ENCODE data around the gene SUN1.
A peak's percentile ranks its signal among the peaks of the same experiment; 100 is the strongest.
"Not testable (repeated sequence)": the region's sequence is repeated elsewhere in the genome, so short reads cannot be mapped to it uniquely, and the experiment has no call there.

SUN1 gene

DNA sequence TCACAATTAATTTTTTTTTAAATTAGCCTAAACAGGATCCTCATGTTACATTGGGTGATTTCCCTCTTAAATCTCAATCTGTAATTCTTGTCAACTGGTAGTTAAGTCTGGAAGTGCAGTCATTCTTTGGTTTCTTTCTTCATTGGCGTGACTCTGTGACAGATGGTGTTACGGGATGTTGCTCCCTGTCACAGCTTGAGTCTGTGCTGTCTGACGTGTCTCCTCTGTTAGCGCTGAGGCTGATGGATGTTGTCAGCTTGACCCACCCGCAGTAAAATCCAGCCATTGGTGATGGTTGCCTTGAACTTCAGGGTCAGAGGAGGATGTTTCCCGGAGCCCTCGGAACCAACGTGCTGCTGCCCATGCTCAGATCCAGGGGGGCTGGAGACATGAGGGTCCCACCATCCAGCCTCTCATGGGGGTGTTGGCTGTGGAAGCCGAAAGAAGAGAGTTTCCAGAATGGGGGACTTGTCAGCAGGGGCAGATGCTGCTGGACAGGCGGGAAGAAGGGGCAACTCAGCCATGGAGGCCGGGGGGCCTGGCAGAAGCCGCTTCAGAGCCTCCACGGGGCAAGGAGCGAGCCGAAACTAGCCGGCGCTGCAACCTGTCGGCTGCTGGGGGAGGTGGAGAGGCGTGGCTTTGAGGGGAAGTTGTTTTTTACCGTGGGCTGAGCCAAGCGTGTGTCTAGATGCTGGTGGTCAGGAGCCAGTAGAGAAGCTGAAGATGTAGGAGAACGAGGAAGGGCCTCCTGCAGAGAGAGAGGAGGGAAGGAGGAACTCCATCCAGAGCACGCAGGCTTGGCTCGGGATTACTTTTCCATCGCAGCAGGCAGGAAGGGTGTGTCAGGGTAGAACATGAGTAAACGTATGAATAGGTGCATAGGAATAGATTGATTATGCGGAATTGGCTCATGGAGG is 3.5 kb downstream of the SUN1 start:
- Mint-ChIP-seq H3K4me1 (ENCODE audit: low read depth) (peaks cover 51% of the 10 kb centered on the region), H3K9me3 (no peaks in the 10 kb centered on the region), H3K27ac (no peak overlapping the region), H3K36me3 (ENCODE audit: low read depth) (peaks cover 68% of the 10 kb centered on the region), H3K27me3 (no peaks in the 10 kb centered on the region), H3K4me3 (no peak overlapping the region)
- no peak for DNase-seq

GRCh38 chr7:836429-836828 is 4.2 kb downstream of the SUN1 start:
- no peak overlapping the region for H3K4me3 Mint-ChIP-seq
- peaks cover 71% of the 10 kb centered on the region for H3K36me3 Mint-ChIP-seq (ENCODE audit: low read depth)
- H3K27ac Mint-ChIP-seq = peak overlapping the region; percentile 53
- H3K27me3 Mint-ChIP-seq = no peaks in the 10 kb centered on the region
- H3K9me3 Mint-ChIP-seq = no peaks in the 10 kb centered on the region
- H3K4me1 Mint-ChIP-seq (ENCODE audit: low read depth) = peaks cover 45% of the 10 kb centered on the region
- no peak for DNase-seq

- DNase-seq = no peak
- Mint-ChIP-seq H3K4me3 (no peak overlapping the region), H3K9me3 (no peaks in the 10 kb centered on the region), H3K27me3 (no peaks in the 10 kb centered on the region), H3K27ac (peak overlapping the region; percentile 29), H3K36me3 (ENCODE audit: low read depth) (peaks cover 77% of the 10 kb centered on the region), H3K4me1 (ENCODE audit: low read depth) (peaks cover 39% of the 10 kb centered on the region)
Measured at GRCh38 chr7:837001-837400, 4.7 kb downstream of the SUN1 start.

DNA sequence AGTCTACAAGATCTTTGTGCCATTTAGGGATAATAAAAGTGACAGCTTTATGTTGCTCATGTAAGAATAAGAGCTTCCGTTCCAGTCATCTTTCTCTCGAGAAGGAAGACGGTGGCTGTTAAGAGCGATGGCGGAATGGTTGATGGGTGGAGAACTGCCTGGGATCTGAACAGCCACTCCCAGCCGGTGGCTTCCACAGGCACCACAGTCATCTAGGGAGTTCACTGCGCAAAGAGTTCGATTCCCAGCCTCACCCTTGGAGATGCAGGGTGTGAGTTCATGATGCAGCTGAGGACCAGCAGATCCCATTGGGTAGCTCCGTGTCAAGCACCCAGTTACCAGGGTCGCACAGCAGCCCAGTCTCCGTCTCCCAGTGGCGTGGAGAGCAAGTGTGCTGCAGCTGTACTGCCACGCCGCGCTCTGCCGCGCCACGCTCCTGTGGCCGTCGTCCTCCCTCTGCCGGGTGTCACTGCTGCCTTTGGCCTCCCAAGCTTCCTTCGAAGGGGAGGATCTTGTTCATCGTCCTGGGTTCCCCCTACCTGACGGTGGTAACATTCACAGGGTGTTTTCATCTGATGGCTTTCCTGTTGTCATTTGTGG is 7.8 kb downstream of the SUN1 start:
- H3K4me1 Mint-ChIP-seq (ENCODE audit: low read depth) = peaks cover 17% of the 10 kb centered on the region
- no peak overlapping the region for H3K27ac Mint-ChIP-seq

DNA sequence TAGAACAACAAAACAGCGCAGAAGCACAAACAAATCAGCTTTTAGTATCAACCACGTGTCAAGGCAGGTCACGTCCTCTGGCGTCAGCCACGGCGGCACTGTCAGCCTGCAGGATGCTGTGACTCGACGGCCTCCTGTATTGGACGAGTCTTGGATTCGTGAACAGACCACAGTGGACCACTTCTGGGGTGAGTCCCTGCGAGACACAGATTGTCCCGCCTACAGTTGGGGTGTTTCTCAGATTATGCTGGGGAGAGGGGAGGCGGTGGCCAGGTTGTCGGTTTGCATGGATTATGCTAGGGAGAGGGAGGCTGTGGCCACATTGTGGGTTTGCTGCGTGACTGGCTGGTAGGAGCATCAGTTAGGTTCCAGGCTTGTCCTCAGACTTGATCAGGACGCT is 9.7 kb downstream of the SUN1 start:
- no peak for DNase-seq
- Mint-ChIP-seq H3K4me1 (ENCODE audit: low read depth) (peaks cover 7% of the 10 kb centered on the region), H3K36me3 (ENCODE audit: low read depth) (peaks cover 81% of the 10 kb centered on the region), H3K27ac (no peak overlapping the region), H3K27me3 (no peaks in the 10 kb centered on the region), H3K9me3 (no peaks in the 10 kb centered on the region), H3K4me3 (no peak overlapping the region)

More for the DNA sequence above, 7.8 kb downstream of the SUN1 start:
- H3K36me3 Mint-ChIP-seq (ENCODE audit: low read depth) = peaks cover 90% of the 10 kb centered on the region
- no peak for DNase-seq
- H3K4me3 Mint-ChIP-seq = no peak overlapping the region
- no peaks in the 10 kb centered on the region for H3K27me3 Mint-ChIP-seq
- H3K9me3 Mint-ChIP-seq = no peaks in the 10 kb centered on the region

DNA sequence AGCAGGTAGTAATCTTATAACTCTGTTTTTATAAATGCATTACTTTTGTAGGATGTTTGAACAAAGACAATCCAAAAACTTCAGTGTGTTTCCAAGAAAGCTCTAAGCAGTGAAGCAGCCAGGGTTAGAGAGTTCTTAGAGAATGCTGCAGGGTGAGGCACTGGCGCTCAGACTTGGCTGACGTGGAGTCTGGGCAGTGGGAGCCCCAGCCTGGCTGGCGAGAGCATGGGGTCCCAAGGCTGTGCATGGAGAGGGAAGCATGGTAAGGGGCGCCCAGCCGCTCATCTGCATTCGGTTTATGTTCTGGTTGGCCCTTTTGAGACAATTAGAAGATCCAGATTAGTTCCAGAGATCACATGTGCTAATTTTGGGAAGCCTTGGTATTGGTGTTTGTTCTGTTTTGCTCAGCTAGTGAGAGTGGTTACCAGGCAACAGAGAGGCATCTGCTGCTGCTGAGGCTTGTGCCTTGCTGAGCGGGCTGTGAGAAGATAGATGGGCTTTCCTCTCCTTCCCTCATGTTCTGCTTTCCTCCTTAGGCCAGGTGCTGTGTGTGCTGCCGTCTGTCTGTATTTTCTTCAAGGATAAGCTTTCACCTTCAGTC is 10.3 kb downstream of the SUN1 start:
- H3K4me3 Mint-ChIP-seq = no peak overlapping the region
- H3K27me3 Mint-ChIP-seq = no peaks in the 10 kb centered on the region
- H3K9me3 Mint-ChIP-seq = no peaks in the 10 kb centered on the region
- peaks cover under 1% of the 10 kb centered on the region for H3K4me1 Mint-ChIP-seq (ENCODE audit: low read depth)
- DNase-seq = no peak
- H3K27ac Mint-ChIP-seq = peak overlapping the region; percentile 4
- H3K36me3 Mint-ChIP-seq (ENCODE audit: low read depth) = peaks cover 75% of the 10 kb centered on the region

GRCh38 chr7:843230-843629 is 11.0 kb downstream of the SUN1 start:
- no peak for DNase-seq
- Mint-ChIP-seq H3K4me1 (ENCODE audit: low read depth) (peaks cover 1% of the 10 kb centered on the region), H3K27me3 (no peaks in the 10 kb centered on the region), H3K36me3 (ENCODE audit: low read depth) (peaks cover 73% of the 10 kb centered on the region), H3K27ac (no peak overlapping the region), H3K4me3 (no peak overlapping the region), H3K9me3 (no peaks in the 10 kb centered on the region)

- no peaks in the 10 kb centered on the region for H3K27me3 Mint-ChIP-seq
- H3K4me3 Mint-ChIP-seq = no peak overlapping the region
- H3K4me1 Mint-ChIP-seq (ENCODE audit: low read depth) = peaks cover 3% of the 10 kb centered on the region
- no peaks in the 10 kb centered on the region for H3K9me3 Mint-ChIP-seq
- H3K27ac Mint-ChIP-seq = no peak overlapping the region
- no peak for DNase-seq
- H3K36me3 Mint-ChIP-seq (ENCODE audit: low read depth) = peaks cover 72% of the 10 kb centered on the region
Measured at GRCh38 chr7:844043-844442, 11.8 kb downstream of the SUN1 start.

DNA sequence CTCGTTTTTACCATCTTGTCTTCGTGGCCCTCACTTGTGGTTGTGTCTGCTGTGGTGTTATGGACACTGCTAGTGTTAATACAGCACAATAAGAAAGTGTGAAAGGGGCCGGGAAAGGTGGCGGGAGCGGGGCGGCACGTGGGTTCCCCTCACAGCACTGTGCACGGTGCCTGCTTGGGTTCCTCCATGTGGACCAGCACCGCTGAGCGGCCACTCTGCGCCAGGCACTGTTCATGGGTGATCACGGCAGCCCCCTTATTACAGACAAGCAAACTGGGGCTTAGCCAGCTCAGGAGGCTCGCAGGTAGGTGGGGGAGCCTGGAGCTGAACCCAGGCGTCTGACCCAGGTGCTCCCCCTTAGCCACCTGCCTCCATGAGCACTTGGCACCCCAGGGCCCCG is 12.2 kb downstream of the SUN1 start:
- peaks cover 3% of the 10 kb centered on the region for H3K4me1 Mint-ChIP-seq (ENCODE audit: low read depth)
- H3K27ac Mint-ChIP-seq = no peak overlapping the region
- no peaks in the 10 kb centered on the region for H3K9me3 Mint-ChIP-seq
- no peak overlapping the region for H3K4me3 Mint-ChIP-seq
- H3K27me3 Mint-ChIP-seq = no peaks in the 10 kb centered on the region
- H3K36me3 Mint-ChIP-seq (ENCODE audit: low read depth) = peaks cover 74% of the 10 kb centered on the region
- DNase-seq = no peak

DNA sequence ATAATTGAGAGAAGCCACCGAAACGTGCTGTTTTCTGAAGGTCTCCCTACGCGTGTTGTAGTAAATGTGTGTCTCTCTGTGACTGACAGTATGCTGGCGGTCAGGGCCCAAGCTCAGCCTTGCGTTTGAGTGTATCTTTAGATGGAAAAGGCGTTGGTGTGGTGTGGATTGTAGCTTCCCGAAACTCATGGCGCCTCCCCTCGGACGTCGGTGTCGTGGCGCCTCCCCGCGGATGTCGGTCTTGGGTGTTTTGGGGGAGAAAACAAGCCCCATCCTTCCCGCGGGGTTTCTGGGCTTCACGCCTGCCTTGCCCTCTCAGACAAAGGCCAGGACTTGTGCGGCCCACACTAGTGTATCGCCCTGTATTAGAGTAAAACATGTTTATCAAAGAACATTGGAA is 12.8 kb downstream of the SUN1 start:
- no peaks in the 10 kb centered on the region for H3K9me3 Mint-ChIP-seq
- no peak for DNase-seq

GRCh38 chr7:845731-846130 is 13.5 kb downstream of the SUN1 start:
- Mint-ChIP-seq H3K36me3 (ENCODE audit: low read depth) (peaks cover 73% of the 10 kb centered on the region), H3K4me1 (ENCODE audit: low read depth) (peaks cover 3% of the 10 kb centered on the region), H3K4me3 (no peak overlapping the region), H3K27me3 (no peaks in the 10 kb centered on the region), H3K27ac (no peak overlapping the region), H3K9me3 (no peaks in the 10 kb centered on the region)
- DNase-seq = no peak

More for the DNA sequence above, 12.8 kb downstream of the SUN1 start:
- Mint-ChIP-seq H3K4me1 (ENCODE audit: low read depth) (peaks cover 3% of the 10 kb centered on the region), H3K27me3 (no peaks in the 10 kb centered on the region), H3K36me3 (ENCODE audit: low read depth) (peaks cover 74% of the 10 kb centered on the region), H3K4me3 (no peak overlapping the region), H3K27ac (no peak overlapping the region)

GRCh38 chr7:846958-847650 is 14.8 kb downstream of the SUN1 start:
- H3K36me3 Mint-ChIP-seq (ENCODE audit: low read depth) = peaks cover 76% of the 10 kb centered on the region
- H3K4me1 Mint-ChIP-seq (ENCODE audit: low read depth); H3K4me3 Mint-ChIP-seq; H3K27me3 Mint-ChIP-seq; DNase-seq; H3K9me3 Mint-ChIP-seq; H3K27ac Mint-ChIP-seq: not testable (repeated sequence)

GRCh38 chr7:847728-848127 is 15.5 kb downstream of the SUN1 start:
- not testable (repeated sequence) for DNase-seq; H3K27ac Mint-ChIP-seq; H3K27me3 Mint-ChIP-seq; H3K4me1 Mint-ChIP-seq (ENCODE audit: low read depth); H3K4me3 Mint-ChIP-seq; H3K9me3 Mint-ChIP-seq
- H3K36me3 Mint-ChIP-seq (ENCODE audit: low read depth) = peaks cover 76% of the 10 kb centered on the region

GRCh38 chr7:849145-849544 is 16.9 kb downstream of the SUN1 start:
- no peak overlapping the region for H3K27ac Mint-ChIP-seq
- H3K4me1 Mint-ChIP-seq (ENCODE audit: low read depth) = peaks cover 3% of the 10 kb centered on the region
- no peak overlapping the region for H3K4me3 Mint-ChIP-seq
- no peak for DNase-seq
- no peaks in the 10 kb centered on the region for H3K27me3 Mint-ChIP-seq
- H3K9me3 Mint-ChIP-seq = no peaks in the 10 kb centered on the region
- peaks cover 76% of the 10 kb centered on the region for H3K36me3 Mint-ChIP-seq (ENCODE audit: low read depth)
